HFF-Myc (cell line): ENCODE results near the gene ABHD16B.
"Not testable (repeated sequence)": the region's sequence is repeated elsewhere in the genome, so short reads cannot be mapped to it uniquely, and the experiment has no call there.

ENCODE experiments used
- DNase-seq: peaks from one replicate; pipeline ENCODE4 v3.0.0-alpha.2; 2011; ENCODE audit warnings: low read depth; ENCODE audit errors: extremely low read depth
- H3K4me3 ChIP-seq: replicated peaks from 2 replicates; pipeline ENCODE4 v1.5.1; 2011; ENCODE audit warnings: low read depth, mild to moderate bottlenecking, control low read depth, low read length
- CTCF ChIP-seq: IDR thresholded peaks from 2 replicates; pipeline ENCODE4 v1.5.1; 2012; ENCODE audit warnings: mild to moderate bottlenecking, low read depth, low read length, control low read depth; ENCODE audit errors: missing control alignments

The ABHD16B gene

GRCh38 chr20:63863021-63863797, 1.9 kb downstream of the ABHD16B start:
- TF ChIP-seq CTCF = no peak
- no peak for DNase-seq
- H3K4me3 ChIP-seq = peak overlapping the region; percentile 92

GRCh38 chr20:63863798-63864544, 2.7 kb downstream of the ABHD16B start:
- DNase-seq = no peak
- H3K4me3 ChIP-seq = peak overlapping the region; percentile 92

GRCh38 chr20:63864545-63864977, 3.3 kb downstream of the ABHD16B start:
- no peak for DNase-seq
- H3K4me3 ChIP-seq = peak overlapping the region; percentile 92
- TF ChIP-seq CTCF = no peak

More at GRCh38 chr20:63863798-63864544, 2.7 kb downstream of the ABHD16B start:
- peak; percentile 60 for TF ChIP-seq CTCF

- no peak for TF ChIP-seq CTCF
- H3K4me3 ChIP-seq = peak within 1 kb of the TSS; percentile 92
- peak; percentile 95 for DNase-seq
These were observed 3.8 kb downstream of the ABHD16B start, which contains the start of gene TPD52L2 for GRCh38 chr20:63864978-63865640. TPD52L2 (plus strand) TSS chr20:63865270; CDS start chr20:63865366, 96 bp downstream.

GRCh38 chr20:63867042-63867441, 5.7 kb downstream of the ABHD16B start:
- H3K4me3 ChIP-seq, DNase-seq: not testable (repeated sequence)

GRCh38 chr20:63868264-63868663, 7.0 kb downstream of the ABHD16B start:
- no peak for TF ChIP-seq CTCF
- no peak overlapping the region for H3K4me3 ChIP-seq
- DNase-seq = no peak
